GM19397 (cell line): Measurements from ENCODE around the gene ZNHIT6.

Experiments used
- ATAC-seq: cut with Tn5 transposase; IDR thresholded peaks from one replicate; pipeline ENCODE4 v1.9.1; 2021; ENCODE audit warnings: mild to moderate bottlenecking, moderate library complexity; ENCODE audit not compliant: unreplicated experiment

ZNHIT6 gene

DNA sequence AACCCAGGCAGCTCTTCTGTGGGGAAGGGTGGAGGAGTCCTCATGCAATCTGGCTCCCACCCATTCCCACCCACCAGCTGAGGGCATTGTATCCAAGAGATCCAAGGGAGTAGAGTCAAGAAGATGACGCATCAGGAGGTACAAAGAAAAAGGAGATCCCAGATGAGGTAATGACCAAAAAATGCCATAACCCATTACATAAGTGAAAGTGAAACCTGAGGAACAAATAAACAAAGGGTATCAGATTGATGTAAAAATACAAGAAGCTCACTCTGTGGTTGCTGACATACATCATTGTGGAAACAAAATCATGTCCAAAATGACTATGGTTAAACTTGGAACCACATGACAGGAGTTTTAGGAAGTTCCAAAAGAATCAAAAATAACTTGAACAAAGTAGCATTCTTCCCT, 85.2 kb downstream of the ZNHIT6 start:
- no peak for ATAC-seq

GRCh38 chr1:85621430-85621829, 86.8 kb downstream of the ZNHIT6 start:
- ATAC-seq: no peak

DNA sequence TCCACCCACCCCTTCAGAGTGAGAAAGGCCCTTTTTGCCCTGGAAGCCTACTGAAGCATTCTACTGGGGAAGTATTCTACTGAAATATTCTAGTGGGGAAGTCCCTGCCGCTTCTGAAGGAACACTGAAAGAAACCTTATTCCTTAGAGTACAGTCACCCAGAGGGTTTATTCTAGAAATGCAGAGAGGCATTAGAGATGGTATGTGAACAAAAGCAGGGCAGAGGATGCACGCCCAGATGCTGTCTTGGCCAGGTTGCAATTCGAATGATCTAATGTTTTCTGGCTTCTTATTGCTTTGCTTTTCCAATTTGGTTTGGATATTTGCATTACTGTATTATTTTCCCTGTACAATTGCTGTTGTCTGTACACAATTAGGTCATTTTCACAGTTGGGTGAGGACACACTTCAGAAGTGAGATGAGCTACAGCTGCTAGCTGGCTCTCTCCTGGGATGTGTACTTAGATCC, 90.6 kb downstream of the ZNHIT6 start:
- no peak for ATAC-seq

DNA sequence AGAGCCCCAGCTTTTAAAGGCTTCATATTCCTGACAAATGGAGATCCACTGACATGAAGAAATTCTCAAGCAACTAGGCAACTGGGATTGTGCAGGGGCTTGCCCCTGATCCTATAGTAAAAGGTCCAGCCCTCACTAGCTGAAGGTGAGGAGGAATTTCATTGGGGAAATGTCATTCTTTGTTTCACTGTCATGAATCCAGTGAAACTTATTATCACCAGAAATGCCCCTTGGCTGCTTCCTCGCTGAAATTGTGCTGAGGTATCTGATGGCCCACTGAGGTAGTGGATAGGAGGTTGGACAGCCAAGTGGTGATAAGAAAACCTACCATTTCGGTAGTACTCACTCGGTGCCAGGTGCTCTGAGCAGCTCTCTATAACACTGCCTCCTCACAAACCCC, 91.5 kb downstream of the ZNHIT6 start:
- ATAC-seq: no peak

DNA sequence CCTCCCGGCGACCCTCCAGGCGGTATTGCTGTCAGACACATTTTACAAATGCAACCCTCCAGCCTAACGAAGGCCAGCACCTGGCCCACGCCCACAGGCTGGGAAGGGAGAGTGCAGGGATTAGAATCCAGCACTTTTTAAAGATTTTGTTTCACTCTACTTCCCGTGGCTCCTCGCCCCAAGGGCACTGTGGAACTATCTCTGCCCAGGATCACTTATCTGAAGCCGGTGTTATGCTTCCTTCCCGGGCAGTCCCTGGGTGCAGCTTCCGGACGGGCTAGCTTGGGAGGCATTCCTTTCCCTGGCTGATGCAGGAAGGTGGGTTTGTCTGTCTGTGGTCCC, 91.9 kb downstream of the ZNHIT6 start:
- ATAC-seq: no peak

GRCh38 chr1:85615586-85616363, 92.5 kb downstream of the ZNHIT6 start:
- no peak for ATAC-seq

- ATAC-seq: no peak
Measured at GRCh38 chr1:85612704-85613361, 95.4 kb downstream of the ZNHIT6 start.

GRCh38 chr1:85611856-85612255, 96.4 kb downstream of the ZNHIT6 start:
- ATAC-seq: no peak

- ATAC-seq: no peak
Measured at GRCh38 chr1:85611425-85611824, 96.8 kb downstream of the ZNHIT6 start.

DNA sequence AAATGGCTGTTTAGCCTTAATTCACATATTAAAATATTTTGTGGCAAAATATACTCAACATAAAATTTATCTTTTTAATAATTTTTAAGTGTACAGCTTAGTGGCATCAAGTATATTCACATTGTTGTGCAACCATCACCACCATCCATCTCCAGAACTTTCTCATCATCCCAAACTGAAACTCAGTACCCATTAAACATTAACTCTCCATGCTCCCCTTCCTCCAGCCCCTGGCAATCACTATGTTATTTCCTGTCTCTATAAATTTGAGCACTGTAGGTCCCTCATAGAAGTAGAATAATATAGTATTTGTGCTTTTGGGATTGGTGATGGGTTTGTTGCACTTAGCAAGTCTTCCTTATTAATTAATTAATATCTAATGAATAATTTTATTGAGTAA, 98.3 kb downstream of the ZNHIT6 start:
- ATAC-seq: no peak

DNA sequence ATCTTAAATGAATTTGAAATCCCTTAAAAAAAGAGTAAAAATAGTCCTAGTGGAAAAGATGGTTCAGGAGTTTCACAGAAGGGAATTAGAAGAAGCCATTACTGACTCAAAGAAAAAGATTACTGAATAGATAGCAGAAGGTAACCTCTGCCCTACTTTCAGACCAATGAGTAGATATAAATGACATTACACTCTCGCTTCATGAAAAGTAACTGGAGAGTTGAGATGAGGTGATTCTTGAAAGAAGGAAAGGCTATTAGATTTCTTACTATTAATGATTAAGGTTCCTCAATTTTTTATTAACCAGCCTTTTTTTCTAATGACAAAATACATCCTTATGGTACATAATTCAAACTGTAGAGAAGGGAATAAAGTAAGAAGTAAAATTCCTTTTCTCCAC, 99.4 kb downstream of the ZNHIT6 start:
- ATAC-seq: no peak

DNA sequence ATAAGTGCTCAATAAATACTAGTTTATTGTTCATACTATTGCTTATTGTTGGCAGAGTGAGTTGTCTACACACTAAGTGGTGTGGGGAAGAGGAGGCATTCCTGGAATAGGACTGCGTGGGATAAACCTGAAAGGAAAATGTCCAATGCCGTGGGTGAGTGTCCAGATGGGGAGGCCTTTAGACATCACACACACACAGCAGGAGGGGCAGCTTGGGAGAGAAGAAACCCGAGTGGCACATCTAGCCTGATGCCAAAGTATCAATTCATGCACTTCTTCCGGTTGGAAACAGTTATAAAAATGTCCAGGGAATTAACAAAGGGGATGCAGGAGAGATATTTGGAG, 100.3 kb downstream of the ZNHIT6 start:
- no peak for ATAC-seq

DNA sequence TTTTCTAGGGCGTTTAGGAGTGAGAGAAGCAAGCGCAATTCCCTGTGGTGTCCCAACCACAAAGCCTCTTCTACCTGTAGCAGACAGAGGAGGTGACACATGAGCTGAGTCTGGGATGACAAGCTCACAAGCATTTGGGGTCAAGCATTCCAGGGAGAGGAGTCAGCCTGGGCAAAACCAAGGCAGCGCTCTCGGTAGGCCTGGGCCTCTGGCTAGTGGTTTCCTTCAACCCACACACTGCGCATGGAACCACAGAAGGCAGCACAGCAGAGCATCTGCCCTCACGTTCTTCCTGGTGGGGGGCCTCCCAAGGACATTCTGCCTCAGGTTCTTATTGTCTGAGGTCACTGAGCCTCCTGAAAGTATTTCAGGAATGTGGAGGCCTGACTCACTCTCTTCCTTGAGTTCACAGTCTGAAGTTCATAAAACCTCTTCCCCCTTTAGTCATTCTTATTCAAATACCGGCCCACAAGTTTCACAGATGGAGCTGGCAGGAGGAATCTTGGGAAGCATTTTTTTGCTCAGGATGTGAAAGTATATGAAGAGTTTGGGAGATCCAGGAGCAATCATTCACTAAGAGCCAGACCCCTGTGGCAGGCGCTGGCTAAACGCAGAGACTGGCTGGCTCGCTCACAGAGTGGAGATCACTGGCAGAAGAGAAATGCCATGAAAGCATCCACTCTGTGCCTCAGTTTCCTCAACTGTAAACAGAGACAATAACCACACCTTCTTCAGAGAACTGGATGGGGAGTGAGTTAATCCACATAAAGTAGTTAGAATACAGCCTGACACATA, 100.9 kb downstream of the ZNHIT6 start:
- ATAC-seq: no peak

- ATAC-seq: no peak
Measured at GRCh38 chr1:85606414-85606800, 101.8 kb downstream of the ZNHIT6 start.

GRCh38 chr1:85605484-85606413, 102.5 kb downstream of the ZNHIT6 start:
- no peak for ATAC-seq

DNA sequence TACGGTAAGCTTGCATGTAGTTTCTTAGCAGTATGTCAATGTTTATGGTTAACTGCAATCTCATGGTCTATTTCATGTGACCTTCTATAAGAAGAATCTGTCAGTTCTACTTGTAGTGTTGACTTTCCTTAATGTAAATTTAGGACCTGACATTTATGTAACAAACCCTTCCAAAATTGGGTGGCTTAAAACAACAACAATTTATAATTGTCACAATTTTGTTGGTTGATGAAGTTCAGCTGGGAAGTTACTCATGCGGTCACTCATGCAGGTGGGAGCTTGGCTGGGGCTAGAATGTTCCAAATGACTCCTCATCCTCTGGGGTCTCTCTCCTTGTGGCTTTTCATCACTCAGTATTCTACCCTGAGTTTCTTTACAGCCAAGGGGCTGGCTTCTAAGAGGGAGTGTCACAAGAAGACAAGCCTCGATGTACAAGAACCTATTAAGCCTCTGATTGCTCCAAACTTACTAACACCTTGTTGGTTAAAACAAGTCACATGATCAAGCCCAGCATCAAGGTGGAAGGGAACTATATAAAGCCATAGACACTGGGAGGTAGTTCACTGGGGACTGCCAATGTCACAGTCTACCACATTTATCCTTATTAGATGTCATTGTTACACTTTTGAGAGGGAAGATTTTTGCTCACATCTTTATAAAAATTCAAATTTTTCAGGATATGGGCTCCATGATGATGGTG, 103.8 kb downstream of the ZNHIT6 start:
- ATAC-seq: no peak

- no peak for ATAC-seq
Measured at GRCh38 chr1:85603086-85603880, 105.0 kb downstream of the ZNHIT6 start.

GRCh38 chr1:85602571-85602970, 105.7 kb downstream of the ZNHIT6 start:
- no peak for ATAC-seq

DNA sequence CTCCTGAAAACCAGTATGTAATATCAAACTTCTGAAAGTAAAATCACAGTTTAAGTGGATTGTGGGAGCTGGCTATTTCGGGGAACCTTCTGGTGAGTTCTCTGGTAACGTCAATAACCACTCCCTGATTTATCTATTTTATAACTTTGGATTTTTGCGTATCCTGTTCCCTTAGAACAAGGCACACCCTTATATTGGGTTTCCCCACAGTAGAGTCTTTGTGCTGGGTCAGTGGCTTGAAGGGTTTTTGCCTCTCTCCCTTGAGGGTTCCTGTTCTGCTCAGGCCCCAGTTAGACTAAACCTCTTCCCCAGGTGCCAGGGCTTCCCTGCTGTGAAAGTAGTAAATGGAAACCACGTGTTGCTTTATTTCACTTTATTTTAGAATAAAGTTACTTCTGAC, 106.3 kb downstream of the ZNHIT6 start:
- ATAC-seq: no peak
